ENCODE data around the gene GRM8. TPM values are rescaled to one million over a fixed set of nuclear protein-coding genes. Genes with fewer than 3 reads are reported as not detected.
A peak's percentile ranks its signal among the peaks of the same experiment; 100 is the strongest.

Gene GRM8
- total RNA-seq, 1 experiment from 2014 or later, result 0.80 TPM

GRCh38 chr7:127252377-127252713, 396 bp downstream of the GRM8 start:
- intact Hi-C loops (cut with micrococcal nuclease; ENCODE audit: unreplicated experiment), result loop anchor here (5.0 to 10.0 kb wide), 2 partner anchors 398 to 450 kb away; no protein-coding TSS in a partner anchor
- Histone ChIP-seq H3K9me3 (ENCODE audit: low read depth, low read length, poor library complexity, severe bottlenecking) (no peaks in the 10 kb centered on the region), H3K4me1 (ENCODE audit: insufficient read depth, low read length, poor library complexity, severe bottlenecking) (peaks cover 18% of the 10 kb centered on the region), H3K27ac (ENCODE audit: low read depth, low read length, poor library complexity, severe bottlenecking) (no peak overlapping the region), H3K4me3 (ENCODE audit: low read depth, low read length, poor library complexity, severe bottlenecking) (peak overlapping the region; percentile 65), H3K27me3 (replicated peaks; ENCODE audit: insufficient read depth, low read depth, low read length, poor library complexity) (peaks cover 57% of the 10 kb centered on the region), H3K36me3 (ENCODE audit: insufficient read depth, low read length, poor library complexity, severe bottlenecking) (no peaks in the 10 kb centered on the region)
- no peak for DNase-seq (ENCODE audit: low spot score)
- TF ChIP-seq CTCF (conservative IDR thresholded peaks at IDR 0.05; ENCODE audit: low read depth, low read length) (no peak), EZH2 (IDR thresholded peaks at IDR 0.05; ENCODE audit: borderline replicate concordance, low read depth, low read length, poor library complexity, severe bottlenecking) (peak; percentile 18)
- no TSS peak for BruUV-seq (replicated peaks)
- ChIA-PET CTCF (interaction anchor here (0.9 kb wide), 1 partner anchor 449 kb away, joined by 3 read pairs; no protein-coding TSS in a partner anchor), POLR2A (ENCODE audit: low non-redundant PET) (no interaction called here)

GRCh38 chr7:127251465-127252376, 1.0 kb downstream of the GRM8 start:
- CTCF ChIA-PET, result no interaction called here
- POLR2A ChIA-PET (ENCODE audit: low non-redundant PET), result no interaction called here
- intact Hi-C loops (cut with micrococcal nuclease; ENCODE audit: unreplicated experiment), result loop anchor here (5.0 to 10.0 kb wide), 2 partner anchors 397 to 449 kb away; no protein-coding TSS in a partner anchor
- TF ChIP-seq CTCF (conservative IDR thresholded peaks at IDR 0.05; ENCODE audit: low read depth, low read length) (no peak), EZH2 (IDR thresholded peaks at IDR 0.05; ENCODE audit: borderline replicate concordance, low read depth, low read length, poor library complexity, severe bottlenecking) (peak; percentile 66)
- H3K4me1 ChIP-seq (ENCODE audit: insufficient read depth, low read length, poor library complexity, severe bottlenecking), result peaks cover 18% of the 10 kb centered on the region
- BruUV-seq (replicated peaks), result no TSS peak
- peak overlapping the region; percentile 65 for H3K4me3 ChIP-seq (ENCODE audit: low read depth, low read length, poor library complexity, severe bottlenecking)
- H3K27me3 ChIP-seq (replicated peaks; ENCODE audit: insufficient read depth, low read depth, low read length, poor library complexity), result peaks cover 59% of the 10 kb centered on the region
- no peaks in the 10 kb centered on the region for H3K9me3 ChIP-seq (ENCODE audit: low read depth, low read length, poor library complexity, severe bottlenecking)
- no peaks in the 10 kb centered on the region for H3K36me3 ChIP-seq (ENCODE audit: insufficient read depth, low read length, poor library complexity, severe bottlenecking)
- no peak overlapping the region for H3K27ac ChIP-seq (ENCODE audit: low read depth, low read length, poor library complexity, severe bottlenecking)
- peak; percentile 0 for DNase-seq (ENCODE audit: low spot score)

- peak; percentile 63 for TF ChIP-seq EZH2 (IDR thresholded peaks at IDR 0.05; ENCODE audit: borderline replicate concordance, low read depth, low read length, poor library complexity, severe bottlenecking)
- TF ChIP-seq CTCF (conservative IDR thresholded peaks at IDR 0.05; ENCODE audit: low read depth, low read length), result no peak
- peak; percentile 1 for DNase-seq (ENCODE audit: low spot score)
- no peak overlapping the region for H3K27ac ChIP-seq (ENCODE audit: low read depth, low read length, poor library complexity, severe bottlenecking)
- intact Hi-C loops (cut with micrococcal nuclease; ENCODE audit: unreplicated experiment), result loop anchor here (5.0 to 10.0 kb wide), 2 partner anchors 396 to 449 kb away; no protein-coding TSS in a partner anchor
- CTCF ChIA-PET, result no interaction called here
- H3K27me3 ChIP-seq (replicated peaks; ENCODE audit: insufficient read depth, low read depth, low read length, poor library complexity), result peaks cover 59% of the 10 kb centered on the region
- no peaks in the 10 kb centered on the region for H3K36me3 ChIP-seq (ENCODE audit: insufficient read depth, low read length, poor library complexity, severe bottlenecking)
- H3K4me1 ChIP-seq (ENCODE audit: insufficient read depth, low read length, poor library complexity, severe bottlenecking), result peaks cover 18% of the 10 kb centered on the region
- no TSS peak for BruUV-seq (replicated peaks)
- POLR2A ChIA-PET (ENCODE audit: low non-redundant PET), result no interaction called here
- H3K4me3 ChIP-seq (ENCODE audit: low read depth, low read length, poor library complexity, severe bottlenecking), result peak overlapping the region; percentile 65
- H3K9me3 ChIP-seq (ENCODE audit: low read depth, low read length, poor library complexity, severe bottlenecking), result no peaks in the 10 kb centered on the region
Observed at GRCh38 chr7:127251036-127251464, 1.7 kb downstream of the GRM8 start.
